Mesenchymal stem cell (in vitro differentiated cells and primary cell): ENCODE results near the gene ITGA5.

Source experiments
- DNase-seq: peaks from one replicate; pipeline ENCODE4 v3.0.0-alpha.2; 2013
- H2AFZ ChIP-seq: one replicate; pipeline ENCODE4 v1.6.1; 2013; ENCODE audit warnings: low read depth, mild to moderate bottlenecking, control low read depth, inconsistent platforms, low read length, moderate library complexity
- H2AK5ac ChIP-seq: 2 replicates; pipeline ENCODE4 v1.6.1; 2013; ENCODE audit warnings: low read length, moderate library complexity, mild to moderate bottlenecking, inconsistent platforms; ENCODE audit not compliant: severe bottlenecking
- H2BK120ac ChIP-seq: one replicate; pipeline ENCODE4 v1.6.1; 2013; ENCODE audit warnings: low read depth, mild to moderate bottlenecking, inconsistent platforms, low read length, moderate library complexity
- H2BK12ac ChIP-seq, 2 experiments: one replicate each; pipeline ENCODE4 v1.6.1; 2013; ENCODE audit warnings: inconsistent platforms in 2 of 2, low read length in 2 of 2, mild to moderate bottlenecking in 2 of 2, moderate library complexity in 2 of 2, control low read depth in 1 of 2
- H2BK15ac ChIP-seq: one replicate; pipeline ENCODE4 v1.6.1; 2013; ENCODE audit warnings: mild to moderate bottlenecking, low read depth, inconsistent platforms; ENCODE audit not compliant: poor library complexity, severe bottlenecking
- H2BK5ac ChIP-seq: 2 replicates; pipeline ENCODE4 v1.6.1; 2013; ENCODE audit warnings: low read depth, mild to moderate bottlenecking, low read length, control low read depth, inconsistent platforms; ENCODE audit not compliant: poor library complexity, severe bottlenecking
- H3K14ac ChIP-seq, 2 experiments: one replicate each; pipeline ENCODE4 v1.6.1; 2013; ENCODE audit warnings: inconsistent platforms in 2 of 2, low read length in 2 of 2, control low read depth in 1 of 2, mild to moderate bottlenecking in 1 of 2, moderate library complexity in 1 of 2
- H3K18ac ChIP-seq, 2 experiments: one replicate each; pipeline ENCODE4 v1.6.1; 2013; ENCODE audit warnings: inconsistent platforms in 2 of 2, low read length in 2 of 2, control low read depth in 1 of 2, low read depth in 1 of 2, mild to moderate bottlenecking in 1 of 2
- H3K23ac ChIP-seq, 2 experiments: one replicate each; pipeline ENCODE4 v1.6.1; 2013; ENCODE audit warnings: inconsistent platforms in 2 of 2, low read length in 2 of 2, mild to moderate bottlenecking in 2 of 2, moderate library complexity in 2 of 2, control low read depth in 1 of 2
- H3K27ac ChIP-seq: 2 replicates; pipeline ENCODE4 v1.5.1; 2013; ENCODE audit warnings: mild to moderate bottlenecking, moderate library complexity, low read length, control low read depth, inconsistent platforms; ENCODE audit not compliant: poor library complexity, severe bottlenecking
- H3K27me3 ChIP-seq, 2 experiments: 2 replicates each; pipeline versions ENCODE4 v1.6.1 to v1.7.0; 2013; ENCODE audit warnings: low read length in 2 of 2, mild to moderate bottlenecking in 2 of 2, moderate library complexity in 2 of 2, control low read depth in 1 of 2, inconsistent platforms in 1 of 2; ENCODE audit not compliant: control insufficient read depth in 1 of 2, insufficient read depth in 1 of 2
- H3K36me3 ChIP-seq, 2 experiments: 2 replicates each; pipeline versions ENCODE4 v1.6.1 to v1.7.0; 2013; ENCODE audit warnings: low read length in 2 of 2, control low read depth in 1 of 2, inconsistent platforms in 1 of 2, low read depth in 1 of 2, mild to moderate bottlenecking in 1 of 2; ENCODE audit not compliant: insufficient read depth in 2 of 2, control insufficient read depth in 1 of 2
- H3K4ac ChIP-seq, 2 experiments: one replicate each; pipeline ENCODE4 v1.6.1; 2013; ENCODE audit warnings: inconsistent platforms in 2 of 2, low read length in 2 of 2, mild to moderate bottlenecking in 2 of 2, moderate library complexity in 2 of 2, control low read depth in 1 of 2, low read depth in 1 of 2
- H3K4me1 ChIP-seq: 2 replicates; pipeline ENCODE4 v1.6.1; 2013; ENCODE audit warnings: low read depth, low read length, control low read depth; ENCODE audit not compliant: control insufficient read depth, insufficient read depth
- H3K4me2 ChIP-seq: 2 replicates; pipeline ENCODE4 v1.6.1; 2013; ENCODE audit warnings: low read length, mild to moderate bottlenecking, inconsistent platforms; ENCODE audit not compliant: poor library complexity, severe bottlenecking
- H3K4me3 ChIP-seq, 2 experiments: 2 replicates each; pipeline versions ENCODE4 v1.5.1 to v1.7.0; 2013; ENCODE audit warnings: low read length in 2 of 2, mild to moderate bottlenecking in 2 of 2, control low read depth in 1 of 2, low read depth in 1 of 2; ENCODE audit not compliant: insufficient read depth in 1 of 2
- H3K79me1 ChIP-seq: replicated peaks from 2 replicates; pipeline ENCODE4 v1.6.1; 2013; ENCODE audit warnings: mild to moderate bottlenecking, control low read depth, low read length, inconsistent platforms; ENCODE audit not compliant: poor library complexity, severe bottlenecking
- H3K9ac ChIP-seq: 2 replicates; pipeline ENCODE4 v1.7.0; 2013; ENCODE audit warnings: mild to moderate bottlenecking, low read length, moderate library complexity
- H3K9me3 ChIP-seq: 2 replicates; pipeline ENCODE4 v1.7.0; 2013; ENCODE audit warnings: mild to moderate bottlenecking, low read length; ENCODE audit not compliant: control insufficient read depth
- H4K8ac ChIP-seq: one replicate; pipeline ENCODE4 v1.6.1; 2013; ENCODE audit warnings: inconsistent platforms, mild to moderate bottlenecking, low read length, moderate library complexity
- H4K91ac ChIP-seq: one replicate; pipeline ENCODE4 v1.6.1; 2013; ENCODE audit warnings: mild to moderate bottlenecking, low read length, inconsistent platforms
- WGBS: methylation state at CpG from one replicate; pipeline ENCODE4 v1.1.7; 2013; ENCODE audit warnings: mixed read lengths; 5-methylcytosine and 5-hydroxymethylcytosine counted together

ITGA5 gene

DNA sequence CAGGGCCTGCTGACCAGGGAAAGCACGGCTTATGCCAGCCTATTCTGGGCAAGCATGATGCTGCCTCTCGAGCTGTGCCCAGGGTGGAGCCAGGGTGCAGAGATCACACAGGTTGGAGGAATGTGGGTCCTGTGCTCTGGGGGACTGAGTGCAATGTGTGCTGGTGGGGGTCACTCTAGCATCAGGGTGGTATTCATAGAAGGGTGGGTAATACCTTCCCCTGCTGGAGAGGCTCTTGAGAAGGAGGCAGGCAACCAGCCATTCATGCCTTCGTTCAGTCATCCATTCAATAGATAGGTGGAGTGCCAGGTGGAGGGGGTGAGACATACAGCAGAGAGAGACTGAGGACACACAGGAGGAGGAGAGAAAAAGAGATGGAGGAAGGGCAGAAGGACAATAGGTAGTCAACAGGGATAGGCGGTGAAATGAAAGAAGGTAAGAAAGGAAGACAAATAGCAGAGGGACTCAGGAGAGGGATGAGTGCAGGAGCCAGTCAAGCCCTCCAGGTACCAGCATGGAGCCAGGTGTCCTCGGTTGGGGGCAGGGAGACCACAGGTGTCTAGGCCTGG is 29.4 kb downstream of the ITGA5 start:
- Histone ChIP-seq H2AFZ (no peak overlapping the region), H3K4ac (no peak overlapping the region), H2AK5ac (no peak overlapping the region), H3K18ac (no peak overlapping the region), H3K9me3 (no peaks in the 10 kb centered on the region), H4K8ac (peak overlapping the region; percentile 28), H3K14ac (no peak overlapping the region), H2BK120ac (no peak overlapping the region), H3K79me1 (no peaks in the 10 kb centered on the region), H3K4me3 (peak overlapping the region in 1 of 2 experiments; percentile 27), H4K91ac (no peak overlapping the region), H2BK12ac (no peak overlapping the region), H3K23ac (no peak overlapping the region), H3K36me3 (peaks cover 0 to 30% of the 10 kb centered on the region in 2 experiments), H3K4me2 (peak overlapping the region; percentile 24), H3K9ac (no peak overlapping the region), H3K27me3 (no peaks in the 10 kb centered on the region), H2BK5ac (no peak overlapping the region), H3K4me1 (peaks cover 30% of the 10 kb centered on the region), H3K27ac (no peak overlapping the region), H2BK15ac (no peak overlapping the region)
- no peak for DNase-seq
- 74% methylated on average over 5 of the region's 5 CpGs for WGBS

DNA sequence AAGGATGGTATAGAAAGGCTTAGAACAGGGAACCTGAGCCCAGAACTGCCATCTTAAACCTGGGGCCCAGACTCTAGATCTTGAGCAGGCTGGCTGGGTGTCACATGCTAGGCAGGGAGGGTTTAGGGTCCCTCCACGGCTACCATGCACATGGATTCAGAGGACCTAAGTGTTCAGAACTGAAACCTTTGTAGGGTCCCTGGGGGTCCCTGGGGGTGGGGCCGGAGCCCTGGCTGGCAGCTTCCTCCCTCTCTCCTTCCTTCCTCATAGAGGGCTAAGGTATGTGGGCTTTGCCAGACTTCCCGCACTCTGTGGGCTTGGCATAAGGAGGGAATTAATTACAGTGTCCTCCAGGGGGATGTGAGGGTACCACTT is 29.9 kb downstream of the ITGA5 start:
- Histone ChIP-seq H3K4me3 (no peak overlapping the region), H3K14ac (no peak overlapping the region), H3K18ac (no peak overlapping the region), H2BK120ac (no peak overlapping the region), H2AFZ (no peak overlapping the region), H2BK15ac (no peak overlapping the region), H3K27ac (no peak overlapping the region), H2BK5ac (no peak overlapping the region), H2AK5ac (no peak overlapping the region), H3K27me3 (no peaks in the 10 kb centered on the region), H4K8ac (no peak overlapping the region), H3K4me1 (peaks cover 35% of the 10 kb centered on the region), H3K23ac (no peak overlapping the region), H3K79me1 (no peaks in the 10 kb centered on the region), H3K4ac (no peak overlapping the region), H3K9ac (no peak overlapping the region), H3K36me3 (peaks cover 0 to 24% of the 10 kb centered on the region in 2 experiments), H3K9me3 (no peaks in the 10 kb centered on the region), H3K4me2 (no peak overlapping the region), H2BK12ac (no peak overlapping the region), H4K91ac (no peak overlapping the region)
- DNase-seq = no peak
- 85% methylated on average over 2 of the region's 3 CpGs for WGBS

GRCh38 chr12:54388237-54389133 is 30.6 kb downstream of the ITGA5 start:
- no peak overlapping the region for H2BK120ac ChIP-seq
- no peak overlapping the region for H2AFZ ChIP-seq
- peaks cover 0 to 18% of the 10 kb centered on the region in 2 experiments for H3K36me3 ChIP-seq
- WGBS = 45% methylated on average over 2 of the region's 4 CpGs
- peaks cover 35% of the 10 kb centered on the region for H3K4me1 ChIP-seq
- no peak overlapping the region for H3K27ac ChIP-seq
- H3K18ac ChIP-seq = no peak overlapping the region
- no peaks in the 10 kb centered on the region for H3K79me1 ChIP-seq
- H3K4me2 ChIP-seq = no peak overlapping the region
- no peak overlapping the region for H3K23ac ChIP-seq
- no peak for DNase-seq
- no peak overlapping the region for H4K8ac ChIP-seq
- no peak overlapping the region for H2BK12ac ChIP-seq
- H3K27me3 ChIP-seq = no peaks in the 10 kb centered on the region
- no peak overlapping the region for H3K14ac ChIP-seq
- H4K91ac ChIP-seq = no peak overlapping the region
- no peak overlapping the region for H2BK15ac ChIP-seq
- no peak overlapping the region for H3K9ac ChIP-seq
- H3K4me3 ChIP-seq = no peak overlapping the region
- no peak overlapping the region for H2AK5ac ChIP-seq
- H3K9me3 ChIP-seq = no peaks in the 10 kb centered on the region
- H2BK5ac ChIP-seq = no peak overlapping the region
- no peak overlapping the region for H3K4ac ChIP-seq

DNA sequence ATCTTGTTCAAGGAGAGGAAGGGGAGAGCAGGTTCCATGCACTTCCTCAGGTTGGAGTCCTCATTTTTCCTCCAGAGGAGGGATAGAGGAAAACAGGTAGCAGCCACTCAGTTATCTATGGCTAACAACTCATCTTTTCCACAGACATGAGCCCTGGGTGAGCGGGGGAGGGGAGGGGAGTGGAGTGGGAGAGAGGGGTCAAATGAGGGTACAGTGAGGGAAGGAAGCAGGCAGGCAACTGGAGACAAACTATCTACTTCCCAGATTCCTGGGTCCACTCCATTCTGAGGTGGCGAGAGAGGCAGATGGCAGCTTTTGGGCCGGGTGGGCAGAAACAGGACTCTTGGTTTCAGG is 32.0 kb downstream of the ITGA5 start:
- Histone ChIP-seq H3K36me3 (peaks cover 0 to 6% of the 10 kb centered on the region in 2 experiments), H3K27me3 (no peaks in the 10 kb centered on the region), H3K23ac (no peak overlapping the region), H3K4me3 (no peak overlapping the region), H3K9ac (no peak overlapping the region), H3K79me1 (no peaks in the 10 kb centered on the region), H2AK5ac (no peak overlapping the region), H2AFZ (no peak overlapping the region), H3K4me1 (peaks cover 35% of the 10 kb centered on the region), H3K9me3 (no peaks in the 10 kb centered on the region), H2BK5ac (no peak overlapping the region), H4K8ac (no peak overlapping the region), H3K27ac (no peak overlapping the region), H2BK12ac (no peak overlapping the region), H2BK120ac (no peak overlapping the region), H4K91ac (no peak overlapping the region), H3K14ac (no peak overlapping the region), H3K4me2 (no peak overlapping the region), H3K4ac (no peak overlapping the region), H3K18ac (no peak overlapping the region), H2BK15ac (no peak overlapping the region)
- 85% methylated on average over 2 of the region's 3 CpGs for WGBS
- no peak for DNase-seq
